Measurements from ENCODE around the gene PODXL2. TPM values are rescaled to one million over a fixed set of nuclear protein-coding genes. Genes with fewer than 3 reads are reported as not detected.

Gene PODXL2, protein sequence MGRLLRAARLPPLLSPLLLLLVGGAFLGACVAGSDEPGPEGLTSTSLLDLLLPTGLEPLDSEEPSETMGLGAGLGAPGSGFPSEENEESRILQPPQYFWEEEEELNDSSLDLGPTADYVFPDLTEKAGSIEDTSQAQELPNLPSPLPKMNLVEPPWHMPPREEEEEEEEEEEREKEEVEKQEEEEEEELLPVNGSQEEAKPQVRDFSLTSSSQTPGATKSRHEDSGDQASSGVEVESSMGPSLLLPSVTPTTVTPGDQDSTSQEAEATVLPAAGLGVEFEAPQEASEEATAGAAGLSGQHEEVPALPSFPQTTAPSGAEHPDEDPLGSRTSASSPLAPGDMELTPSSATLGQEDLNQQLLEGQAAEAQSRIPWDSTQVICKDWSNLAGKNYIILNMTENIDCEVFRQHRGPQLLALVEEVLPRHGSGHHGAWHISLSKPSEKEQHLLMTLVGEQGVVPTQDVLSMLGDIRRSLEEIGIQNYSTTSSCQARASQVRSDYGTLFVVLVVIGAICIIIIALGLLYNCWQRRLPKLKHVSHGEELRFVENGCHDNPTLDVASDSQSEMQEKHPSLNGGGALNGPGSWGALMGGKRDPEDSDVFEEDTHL
- 1 to 10 TPM; 1.4 to 1.7 TPM for total RNA-seq
- 4.7 TPM for polyA plus RNA-seq

DNA sequence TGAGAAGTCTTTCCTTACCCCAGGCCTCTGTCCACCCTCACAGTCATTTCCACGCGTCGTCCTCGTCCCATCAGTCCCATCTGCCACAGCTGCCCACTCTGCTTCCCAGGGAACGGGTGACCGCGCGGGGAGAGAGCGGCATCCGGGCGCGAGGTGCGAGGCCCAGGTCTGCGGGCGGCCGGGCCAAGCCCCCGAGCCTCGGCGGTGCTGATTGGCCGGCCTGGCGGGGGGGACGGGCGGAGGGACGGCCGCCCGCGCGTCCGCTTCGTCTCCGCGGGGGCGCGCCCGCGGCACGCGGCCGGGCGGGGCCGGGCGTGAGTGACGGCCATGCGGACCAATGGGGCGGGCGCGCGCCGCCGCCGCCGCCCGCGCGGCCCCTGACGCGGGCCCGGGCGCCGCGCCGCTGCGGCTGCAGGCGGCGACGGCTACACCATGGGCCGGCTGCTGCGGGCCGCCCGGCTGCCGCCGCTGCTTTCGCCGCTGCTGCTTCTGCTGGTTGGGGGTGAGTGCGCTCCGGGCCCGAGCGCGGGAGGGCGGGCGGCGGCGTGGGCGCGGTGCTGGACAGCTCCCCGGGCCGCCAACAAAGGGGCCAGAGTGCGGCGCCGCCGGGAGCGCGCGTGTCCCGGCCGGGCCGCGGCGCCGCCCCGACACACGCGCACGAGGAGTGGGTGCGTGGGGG, at the start of gene PODXL2:
Gene PODXL2, plus strand, starts transcription at position 398 of the 679 bp plus-strand sequence. Its CDS starts 35 bp downstream, at position 433.
- Mint-ChIP-seq H3K4me3 (peak within 1 kb of the TSS; percentile 79 to 96 (median 89)), H3K36me3 (peaks cover 0 to 4% (median 0%) of the 10 kb centered on the region in 3 donors), H3K4me1 (peaks cover 42 to 53% (median 48%) of the 10 kb centered on the region in 3 donors), H3K9me3 (no peaks in the 10 kb centered on the region), H3K27me3 (peaks cover 16 to 29% of the 10 kb centered on the region in 2 donors), H3K27ac (peak within 1 kb of the TSS; percentile 51 to 96 (median 82))
- POLR2A ChIA-PET, result interaction anchor here (0.6 kb wide), 1 partner anchor 726 kb away, joined by 3 read pairs; no protein-coding TSS in a partner anchor
- no peaks in the 10 kb centered on the region for H3K36me3 ChIP-seq (ENCODE audit: insufficient read depth, low read length)
- peaks cover 8% of the 10 kb centered on the region for H3K27me3 ChIP-seq (ENCODE audit: insufficient read depth, low read length, poor library complexity, severe bottlenecking)
- CTCF ChIA-PET, result interaction anchor here (0.7 to 2.8 kb wide), 2 partner anchors 54 to 342 kb away, joined by 3 to 7 read pairs; no protein-coding TSS in a partner anchor
- no peaks in the 10 kb centered on the region for H3K9me3 ChIP-seq (ENCODE audit: low read length)
- H3K4me3 ChIP-seq (ENCODE audit: low read length), result peak within 1 kb of the TSS; percentile 57
- H3K4me1 ChIP-seq (ENCODE audit: insufficient read depth, low read length), result peaks cover 17% of the 10 kb centered on the region
- DNase-seq, result peak in 3 of 5 donors; percentile 24 to 39 (median 32)
- no peak within 1 kb of the TSS for H3K27ac ChIP-seq (ENCODE audit: low read depth, low read length)

DNA sequence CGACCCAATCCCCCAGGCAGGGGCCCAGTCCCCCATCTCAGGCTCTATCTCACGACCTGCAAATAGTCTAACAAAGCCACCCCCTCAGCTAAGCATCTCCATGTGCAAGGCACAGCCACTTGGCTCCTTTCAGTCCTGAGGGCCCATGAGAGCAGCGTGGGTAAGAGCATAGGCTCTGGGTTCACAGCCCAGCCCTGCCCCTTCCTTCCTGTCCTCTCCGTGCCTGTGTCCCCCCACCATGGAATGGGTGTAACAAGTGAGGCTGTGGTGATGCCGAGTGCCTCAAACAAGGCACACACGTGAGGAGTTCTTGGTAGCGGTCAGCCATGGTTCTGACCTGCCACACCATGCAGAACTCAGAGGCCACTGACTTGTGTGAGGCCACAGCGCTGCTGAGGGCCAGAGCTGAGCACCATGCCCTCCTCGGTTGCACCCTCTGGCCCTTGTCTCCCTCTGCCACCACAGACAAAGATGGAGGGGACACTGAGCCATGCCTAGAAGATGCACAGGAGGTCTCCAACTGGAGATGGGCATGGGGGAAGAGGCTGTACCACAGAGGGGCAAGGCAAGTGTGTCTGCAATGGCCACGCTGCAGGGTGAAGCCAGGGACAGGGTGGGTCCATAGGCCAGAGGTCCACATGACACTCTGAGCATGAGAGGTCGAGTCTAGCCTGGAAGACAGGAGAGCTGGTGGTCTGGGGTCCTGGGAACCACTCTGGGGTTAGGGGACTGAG, 48.5 kb upstream of the PODXL2 start:
- H3K27me3 ChIP-seq (ENCODE audit: insufficient read depth, low read length, poor library complexity, severe bottlenecking), result no peaks in the 10 kb centered on the region
- ChIA-PET CTCF (interaction anchor here (0.9 to 2.2 kb wide), 2 partner anchors 8 to 17 kb away, joined by 3 to 6 read pairs; partner anchors contain the start of gene MCM2), POLR2A (no interaction called here)
- peaks cover 6% of the 10 kb centered on the region for H3K36me3 ChIP-seq (ENCODE audit: insufficient read depth, low read length)
- no peak for DNase-seq
- Mint-ChIP-seq H3K4me3 (no peak overlapping the region), H3K36me3 (peaks cover 0 to 21% (median 2%) of the 10 kb centered on the region in 3 donors), H3K9me3 (no peaks in the 10 kb centered on the region), H3K27ac (peak overlapping the region in 3 of 8 donors; percentile 1 to 63 (median 19)), H3K27me3 (no peaks in the 10 kb centered on the region), H3K4me1 (peaks cover 18 to 46% (median 30%) of the 10 kb centered on the region in 3 donors)
- no peak overlapping the region for H3K27ac ChIP-seq (ENCODE audit: low read depth, low read length)
- no peak overlapping the region for H3K4me3 ChIP-seq (ENCODE audit: low read length)
- H3K9me3 ChIP-seq (ENCODE audit: low read length), result no peaks in the 10 kb centered on the region
- peaks cover 3% of the 10 kb centered on the region for H3K4me1 ChIP-seq (ENCODE audit: insufficient read depth, low read length)

DNA sequence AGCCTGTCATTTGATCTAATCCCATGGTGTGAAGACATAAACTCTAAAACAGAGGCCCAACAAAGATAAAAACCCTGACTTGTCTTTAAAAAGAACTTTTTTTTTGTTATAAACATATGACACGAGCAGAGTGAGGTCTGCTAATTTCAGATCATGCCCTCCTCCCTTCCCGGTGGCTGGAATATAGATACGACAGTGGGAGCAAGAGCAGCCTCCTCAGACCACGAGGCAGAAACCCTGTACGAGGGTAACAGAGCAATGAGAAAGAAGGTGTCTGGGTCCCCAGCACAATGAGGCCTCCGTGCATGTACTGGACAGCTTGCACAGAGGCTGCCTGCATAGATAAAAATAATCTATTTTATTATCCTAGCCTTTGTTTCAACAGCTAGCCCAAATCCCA, 44.3 kb upstream of the PODXL2 start:
- peaks cover 7% of the 10 kb centered on the region for H3K4me1 ChIP-seq (ENCODE audit: insufficient read depth, low read length)
- peak overlapping the region in 2 of 8 donors; percentile 43 to 64 for H3K27ac Mint-ChIP-seq
- no peaks in the 10 kb centered on the region for H3K9me3 ChIP-seq (ENCODE audit: low read length)
- H3K9me3 Mint-ChIP-seq, result no peaks in the 10 kb centered on the region
- no peak overlapping the region for H3K4me3 ChIP-seq (ENCODE audit: low read length)
- H3K4me3 Mint-ChIP-seq, result peak overlapping the region in 2 of 7 donors; percentile 77 to 86
- POLR2A ChIA-PET, result interaction anchor here (1.2 kb wide), 1 partner anchor 13 kb away, joined by 4 read pairs; no protein-coding TSS in a partner anchor
- H3K36me3 ChIP-seq (ENCODE audit: insufficient read depth, low read length), result no peaks in the 10 kb centered on the region
- DNase-seq, result no peak
- CTCF ChIA-PET, result interaction anchor here (5.5 kb wide), 1 partner anchor 9 kb away, joined by 48 read pairs; no protein-coding TSS in a partner anchor
- H3K27me3 ChIP-seq (ENCODE audit: insufficient read depth, low read length, poor library complexity, severe bottlenecking), result no peaks in the 10 kb centered on the region
- no peaks in the 10 kb centered on the region for H3K27me3 Mint-ChIP-seq
- H3K27ac ChIP-seq (ENCODE audit: low read depth, low read length), result no peak overlapping the region
- peaks cover 0 to 7% (median 0%) of the 10 kb centered on the region in 3 donors for H3K36me3 Mint-ChIP-seq
- H3K4me1 Mint-ChIP-seq, result peaks cover 42 to 67% (median 43%) of the 10 kb centered on the region in 3 donors

DNA sequence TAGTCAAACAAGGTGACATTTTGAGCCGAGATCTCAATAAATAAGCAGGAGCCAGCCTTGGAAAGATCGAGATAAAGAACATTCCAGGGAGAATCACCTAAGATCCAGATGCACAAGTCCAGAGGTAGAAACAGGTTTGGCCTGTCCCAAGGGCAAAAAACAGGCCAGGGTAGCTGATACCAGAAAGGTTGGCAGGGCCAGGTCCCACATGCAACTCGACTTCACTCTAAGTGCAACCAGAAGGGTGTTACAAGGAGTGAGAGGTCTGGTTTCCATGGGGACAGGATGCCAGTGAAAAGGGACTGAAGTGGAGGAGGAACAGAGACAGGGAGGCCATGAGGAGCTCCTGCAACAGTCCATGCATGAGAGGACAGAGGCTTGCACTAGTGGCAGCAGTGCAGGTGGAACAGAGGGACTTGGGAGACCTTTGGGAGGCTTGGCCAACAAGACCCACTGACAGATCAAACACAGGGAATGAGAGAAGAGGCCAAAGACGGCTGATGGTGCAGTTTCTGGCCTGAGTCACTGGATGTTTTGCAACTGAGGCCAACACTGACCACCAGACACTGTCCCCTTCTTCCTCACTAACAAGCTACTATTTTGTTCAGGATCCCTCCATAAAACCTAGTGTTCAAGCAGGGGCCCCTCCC, 43.7 kb upstream of the PODXL2 start:
- Histone ChIP-seq H3K4me1 (ENCODE audit: insufficient read depth, low read length) (peaks cover 7% of the 10 kb centered on the region), H3K36me3 (ENCODE audit: insufficient read depth, low read length) (no peaks in the 10 kb centered on the region), H3K4me3 (ENCODE audit: low read length) (no peak overlapping the region), H3K27ac (ENCODE audit: low read depth, low read length) (no peak overlapping the region), H3K9me3 (ENCODE audit: low read length) (no peaks in the 10 kb centered on the region), H3K27me3 (ENCODE audit: insufficient read depth, low read length, poor library complexity, severe bottlenecking) (no peaks in the 10 kb centered on the region)
- ChIA-PET POLR2A (interaction anchor here (1.2 kb wide), 2 partner anchors 12 to 87 kb away, joined by 3 to 4 read pairs; no protein-coding TSS in a partner anchor), CTCF (interaction anchor here (5.5 kb wide), 1 partner anchor 10 kb away, joined by 48 read pairs; no protein-coding TSS in a partner anchor)
- H3K36me3 Mint-ChIP-seq, result peaks cover 0 to 5% (median 0%) of the 10 kb centered on the region in 3 donors
- no peaks in the 10 kb centered on the region for H3K9me3 Mint-ChIP-seq
- H3K4me3 Mint-ChIP-seq, result peak overlapping the region in 2 of 7 donors; percentile 41 to 77
- no peak for DNase-seq
- no peaks in the 10 kb centered on the region for H3K27me3 Mint-ChIP-seq
- H3K4me1 Mint-ChIP-seq, result peaks cover 41 to 63% (median 43%) of the 10 kb centered on the region in 3 donors
- peak overlapping the region in 2 of 8 donors; percentile 8 to 26 for H3K27ac Mint-ChIP-seq

DNA sequence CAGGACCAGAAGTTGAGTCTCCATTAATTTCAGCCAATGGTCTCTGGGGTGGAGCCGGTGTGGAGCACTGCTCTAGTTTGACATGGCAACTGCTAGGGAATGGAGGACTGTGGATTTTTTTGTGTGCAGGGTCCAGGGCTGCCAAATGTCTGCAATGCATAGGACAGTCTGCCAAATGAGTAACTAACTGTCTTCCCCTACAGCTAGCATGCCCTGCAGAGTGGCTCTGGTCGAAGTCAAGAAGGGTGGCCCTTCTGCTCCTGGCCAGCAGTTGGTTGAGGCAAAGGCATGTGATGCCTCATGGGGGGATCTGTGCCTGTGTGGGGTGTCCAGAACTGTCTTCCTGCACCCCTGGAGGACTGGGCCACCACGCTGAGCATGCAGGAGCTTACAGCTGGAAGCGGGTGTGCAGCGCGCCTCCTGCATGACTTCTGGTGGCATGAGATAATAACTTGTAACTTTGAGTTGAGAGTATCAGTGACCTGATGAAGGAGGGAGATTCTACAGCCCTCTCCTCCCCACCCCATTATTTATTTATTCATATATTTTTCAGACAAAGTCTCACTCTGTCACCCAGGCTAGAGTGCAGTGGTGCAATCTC, 43.1 kb upstream of the PODXL2 start:
- peaks cover 0 to 9% (median 0%) of the 10 kb centered on the region in 3 donors for H3K36me3 Mint-ChIP-seq
- Histone ChIP-seq H3K9me3 (ENCODE audit: low read length) (no peaks in the 10 kb centered on the region), H3K4me1 (ENCODE audit: insufficient read depth, low read length) (peaks cover 7% of the 10 kb centered on the region), H3K27me3 (ENCODE audit: insufficient read depth, low read length, poor library complexity, severe bottlenecking) (no peaks in the 10 kb centered on the region), H3K4me3 (ENCODE audit: low read length) (no peak overlapping the region), H3K27ac (ENCODE audit: low read depth, low read length) (no peak overlapping the region), H3K36me3 (ENCODE audit: insufficient read depth, low read length) (no peaks in the 10 kb centered on the region)
- ChIA-PET CTCF (interaction anchor here (5.5 kb wide), 1 partner anchor 11 kb away, joined by 48 read pairs; no protein-coding TSS in a partner anchor), POLR2A (interaction anchor here (1.2 kb wide), 2 partner anchors 12 to 86 kb away, joined by 3 to 4 read pairs; no protein-coding TSS in a partner anchor)
- no peak overlapping the region for H3K4me3 Mint-ChIP-seq
- H3K4me1 Mint-ChIP-seq, result peaks cover 38 to 61% (median 44%) of the 10 kb centered on the region in 3 donors
- no peaks in the 10 kb centered on the region for H3K9me3 Mint-ChIP-seq
- H3K27me3 Mint-ChIP-seq, result no peaks in the 10 kb centered on the region
- peak overlapping the region in 4 of 8 donors; percentile 8 to 54 (median 36) for H3K27ac Mint-ChIP-seq
- no peak for DNase-seq

DNA sequence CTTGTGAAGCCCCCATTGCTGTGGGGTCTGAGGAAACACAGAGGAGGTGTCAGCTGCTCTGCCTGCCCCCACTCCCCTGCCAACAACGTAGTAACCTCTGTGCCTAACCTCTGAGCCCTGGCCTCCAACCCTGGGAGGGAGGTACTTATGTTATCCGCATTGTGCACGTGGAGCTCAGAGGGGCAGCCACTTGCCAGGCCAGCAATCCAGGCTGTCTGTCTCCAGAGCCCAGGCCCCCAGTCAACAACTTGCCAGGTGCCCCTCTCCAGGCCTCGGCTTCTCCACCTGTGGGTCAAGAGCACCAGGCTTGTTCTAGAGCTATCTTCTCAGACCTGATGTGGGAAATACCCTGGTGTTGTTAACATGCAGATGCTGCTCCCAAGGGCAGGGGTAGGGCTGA, 41.1 kb upstream of the PODXL2 start:
- Histone ChIP-seq H3K36me3 (ENCODE audit: insufficient read depth, low read length) (no peaks in the 10 kb centered on the region), H3K4me3 (ENCODE audit: low read length) (no peak overlapping the region), H3K27me3 (ENCODE audit: insufficient read depth, low read length, poor library complexity, severe bottlenecking) (no peaks in the 10 kb centered on the region), H3K4me1 (ENCODE audit: insufficient read depth, low read length) (peaks cover 17% of the 10 kb centered on the region), H3K27ac (ENCODE audit: low read depth, low read length) (no peak overlapping the region), H3K9me3 (ENCODE audit: low read length) (no peaks in the 10 kb centered on the region)
- Mint-ChIP-seq H3K4me3 (peak overlapping the region in 1 of 7 donors; percentile 63), H3K9me3 (no peaks in the 10 kb centered on the region), H3K4me1 (peaks cover 38 to 65% (median 53%) of the 10 kb centered on the region in 3 donors), H3K27ac (no peak overlapping the region), H3K36me3 (peaks cover 0 to 9% (median 0%) of the 10 kb centered on the region in 3 donors), H3K27me3 (no peaks in the 10 kb centered on the region)
- ChIA-PET CTCF (interaction anchor here (1.2 to 5.5 kb wide), 2 partner anchors 8 to 12 kb away, joined by 3 to 48 read pairs; no protein-coding TSS in a partner anchor), POLR2A (interaction anchor here (1.1 kb wide), 1 partner anchor 10 kb away, joined by 4 read pairs; the partner anchor contains the start of gene MCM2)
- DNase-seq, result no peak
